AG04450 (cell line): Measurements from ENCODE around the gene EPHX1. TPM values are rescaled to one million over a fixed set of nuclear protein-coding genes. Genes with fewer than 3 reads are reported as not detected.

Experiments
- CTCF ChIA-PET: fragments of 300-600, 350-600 bp; formaldehyde crosslinking; extraction: SDS; loops from one replicate; lab custom pipeline; 2022; ENCODE audit warnings: antibody characterized with exemption, inconsistent platforms; lab: Charles Lee
- POLR2A ChIA-PET: fragments of 350-600 bp; formaldehyde crosslinking; extraction: SDS; loops from one replicate; lab custom pipeline; 2021; ENCODE audit warnings: antibody characterized with exemption, inconsistent platforms; lab: Yijun Ruan, JAX
- DNase-seq: peaks from one replicate; pipeline ENCODE4 v3.0.0-alpha.2; 2011; ENCODE audit warnings: low read depth, low spot score
- H3K27ac ChIP-seq: one replicate; pipeline ENCODE4 v1.5.1; 2012; ENCODE audit warnings: low read depth, low read length, control low read depth
- H3K27me3 ChIP-seq: one replicate; pipeline ENCODE4 v1.6.0; 2012; ENCODE audit warnings: low read length; ENCODE audit not compliant: control insufficient read depth, insufficient read depth
- H3K4me3 ChIP-seq: 2 replicates; pipeline ENCODE4 v1.5.1; 2011; ENCODE audit warnings: mild to moderate bottlenecking, low read depth, low read length, control low read depth
- H3K9me3 ChIP-seq: 2 replicates; pipeline ENCODE4 v1.5.1; 2012; ENCODE audit warnings: low read length; ENCODE audit not compliant: control insufficient read depth, insufficient read depth
- polyA plus RNA-seq: library from polyadenylated mRNA; depleted of rRNA; stranded (reverse); fragments of >200 nt; gene quantifications from 2 replicates; pipeline ENCODE4 v1.2.3, GENCODE V29; 2011
- TF ChIP-seq, protein P1 (sequence below): IDR thresholded peaks from 2 replicates; pipeline ENCODE4 v1.5.1; 2011; ENCODE audit warnings: low read depth, low read length, control low read depth, inconsistent platforms

Gene EPHX1
- polyA plus RNA-seq, 1 experiment = 41.3 TPM

DNA sequence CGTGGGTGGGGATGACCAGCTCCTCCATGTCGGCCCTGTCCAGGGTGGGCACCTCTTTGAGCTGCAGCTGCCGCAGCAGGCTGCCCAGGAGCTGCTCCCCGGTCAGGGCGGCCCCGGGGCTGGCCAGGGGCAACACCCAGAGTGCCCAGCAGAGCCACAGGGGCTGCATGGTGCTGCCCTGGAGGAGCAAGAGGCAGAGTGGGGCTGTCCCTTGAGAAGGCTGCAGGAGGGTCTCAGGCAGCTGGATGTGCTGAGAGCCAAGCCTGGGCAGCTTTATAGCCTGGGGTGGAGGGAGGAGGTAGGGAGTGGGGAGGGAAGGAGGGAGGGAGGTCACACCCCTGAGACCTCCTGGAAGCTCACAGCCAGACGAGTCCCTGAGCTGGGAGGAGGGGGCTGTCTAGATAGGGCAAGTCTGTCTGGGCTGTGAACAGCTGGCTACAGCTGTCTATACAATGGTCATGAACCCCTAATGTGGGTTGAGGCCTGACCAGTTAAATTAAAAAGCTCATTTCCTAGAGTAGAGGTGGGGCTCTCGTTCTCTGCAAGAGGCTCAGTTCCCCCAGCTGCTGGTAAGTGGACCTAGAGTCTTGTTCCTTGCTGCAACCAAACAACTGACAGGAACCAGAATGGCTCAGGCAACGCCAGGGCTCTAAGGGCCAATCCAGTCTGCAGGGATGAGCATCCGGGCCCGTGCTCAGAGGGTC is 79.1 kb downstream of the EPHX1 start, which contains the start of gene LEFTY1:
Gene LEFTY1, minus strand, starts transcription at position 249 of the 704 bp plus-strand sequence. Its CDS starts 80 bp downstream, at position 169.
- ChIA-PET CTCF (interaction anchor here (0.8 to 1.5 kb wide), 5 partner anchors 22 to 414 kb away, joined by 3 to 6 read pairs (median 3); no protein-coding TSS in a partner anchor), POLR2A (interaction anchor here (0.6 kb wide), 1 partner anchor 290 kb away, joined by 5 read pairs; no protein-coding TSS in a partner anchor)
- no peak within 1 kb of the TSS for H3K27ac ChIP-seq
- H3K27me3 ChIP-seq = no peaks in the 10 kb centered on the region
- H3K9me3 ChIP-seq = no peaks in the 10 kb centered on the region; the same call in 1 of the 2 replicates
- no peak for DNase-seq
- H3K4me3 ChIP-seq = no peak within 1 kb of the TSS
- TF ChIP-seq, protein P1, sequence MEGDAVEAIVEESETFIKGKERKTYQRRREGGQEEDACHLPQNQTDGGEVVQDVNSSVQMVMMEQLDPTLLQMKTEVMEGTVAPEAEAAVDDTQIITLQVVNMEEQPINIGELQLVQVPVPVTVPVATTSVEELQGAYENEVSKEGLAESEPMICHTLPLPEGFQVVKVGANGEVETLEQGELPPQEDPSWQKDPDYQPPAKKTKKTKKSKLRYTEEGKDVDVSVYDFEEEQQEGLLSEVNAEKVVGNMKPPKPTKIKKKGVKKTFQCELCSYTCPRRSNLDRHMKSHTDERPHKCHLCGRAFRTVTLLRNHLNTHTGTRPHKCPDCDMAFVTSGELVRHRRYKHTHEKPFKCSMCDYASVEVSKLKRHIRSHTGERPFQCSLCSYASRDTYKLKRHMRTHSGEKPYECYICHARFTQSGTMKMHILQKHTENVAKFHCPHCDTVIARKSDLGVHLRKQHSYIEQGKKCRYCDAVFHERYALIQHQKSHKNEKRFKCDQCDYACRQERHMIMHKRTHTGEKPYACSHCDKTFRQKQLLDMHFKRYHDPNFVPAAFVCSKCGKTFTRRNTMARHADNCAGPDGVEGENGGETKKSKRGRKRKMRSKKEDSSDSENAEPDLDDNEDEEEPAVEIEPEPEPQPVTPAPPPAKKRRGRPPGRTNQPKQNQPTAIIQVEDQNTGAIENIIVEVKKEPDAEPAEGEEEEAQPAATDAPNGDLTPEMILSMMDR = no peak

DNA sequence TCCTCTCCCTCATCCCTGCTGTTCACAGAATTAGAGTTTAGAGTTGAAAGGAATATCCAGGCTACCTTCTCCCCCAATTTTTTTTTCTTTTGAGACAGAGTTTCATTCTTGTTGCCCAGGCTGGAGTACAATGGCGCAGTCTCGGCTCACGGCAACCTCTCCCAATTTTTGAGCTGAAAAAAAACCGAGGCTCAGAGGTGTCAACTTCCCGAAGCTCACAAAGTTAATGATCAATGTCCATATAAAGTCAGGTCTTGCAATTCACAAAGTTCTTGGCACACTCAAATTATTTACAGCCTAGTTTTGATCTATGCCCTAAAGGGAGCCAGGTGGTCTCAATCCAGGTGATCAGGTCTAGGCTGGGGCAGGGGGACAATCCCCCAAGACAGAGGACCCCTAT is 79.8 kb downstream of the EPHX1 start:
- no peak overlapping the region for H3K4me3 ChIP-seq
- TF ChIP-seq, protein P1 = no peak
- H3K27me3 ChIP-seq = no peaks in the 10 kb centered on the region
- DNase-seq = no peak
- no peak overlapping the region for H3K27ac ChIP-seq
- CTCF ChIA-PET = interaction anchor here (0.8 to 1.5 kb wide), 4 partner anchors 21 to 415 kb away, joined by 3 to 6 read pairs (median 4); no protein-coding TSS in a partner anchor
- no peaks in the 10 kb centered on the region; the same call in 1 of the 2 replicates for H3K9me3 ChIP-seq
- POLR2A ChIA-PET = no interaction called here

DNA sequence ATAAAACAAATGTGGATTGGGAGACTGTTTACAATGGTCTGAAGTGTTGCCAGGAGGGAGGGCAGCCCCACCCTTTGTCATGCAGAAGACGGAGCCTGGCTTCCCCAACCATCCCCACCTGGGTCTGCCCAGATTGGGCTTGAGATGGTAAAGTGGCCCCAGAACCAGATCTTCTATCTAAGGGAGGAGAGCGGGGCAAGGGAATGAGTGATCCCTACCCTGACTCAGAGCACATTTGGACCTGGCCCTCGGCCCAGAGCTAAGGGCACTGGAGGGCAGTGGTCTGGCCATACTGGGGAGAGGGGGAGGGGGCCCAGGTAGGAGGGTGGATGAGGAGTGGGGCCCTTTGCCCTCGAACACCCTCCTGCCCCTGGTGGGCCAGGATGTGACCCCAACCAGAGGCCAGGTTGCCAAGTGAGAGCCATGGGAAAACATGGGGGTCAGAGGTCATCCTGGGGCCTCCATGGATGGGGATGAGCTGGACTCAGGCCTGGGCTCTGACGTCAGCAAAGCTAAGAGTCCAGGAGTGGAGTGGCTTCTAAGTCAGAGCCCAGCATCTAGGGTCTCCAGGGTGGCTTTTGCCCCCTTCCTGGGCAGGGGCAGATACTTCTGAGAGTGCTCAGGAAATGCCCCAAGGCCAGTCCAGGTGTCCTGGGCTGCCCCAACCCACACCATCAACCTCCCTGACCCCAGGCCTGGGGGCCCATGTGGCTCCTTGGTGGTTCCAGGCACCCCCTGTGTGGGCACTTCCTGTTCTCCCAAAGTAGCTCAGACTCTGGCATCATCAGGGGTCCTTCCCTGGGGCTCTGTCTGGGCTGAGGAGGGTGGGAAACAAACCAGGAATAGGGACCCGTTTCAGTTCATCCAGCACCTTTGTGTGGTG is 80.7 kb downstream of the EPHX1 start:
- Histone ChIP-seq H3K27ac (no peak overlapping the region), H3K4me3 (no peak overlapping the region), H3K27me3 (no peaks in the 10 kb centered on the region), H3K9me3 (no peaks in the 10 kb centered on the region; the same call in 1 of the 2 replicates)
- no peak for DNase-seq
- POLR2A ChIA-PET = no interaction called here
- TF ChIP-seq, protein P1 = no peak
- CTCF ChIA-PET = interaction anchor here (1.5 kb wide), 1 partner anchor 21 kb away, joined by 6 read pairs; no protein-coding TSS in a partner anchor

DNA sequence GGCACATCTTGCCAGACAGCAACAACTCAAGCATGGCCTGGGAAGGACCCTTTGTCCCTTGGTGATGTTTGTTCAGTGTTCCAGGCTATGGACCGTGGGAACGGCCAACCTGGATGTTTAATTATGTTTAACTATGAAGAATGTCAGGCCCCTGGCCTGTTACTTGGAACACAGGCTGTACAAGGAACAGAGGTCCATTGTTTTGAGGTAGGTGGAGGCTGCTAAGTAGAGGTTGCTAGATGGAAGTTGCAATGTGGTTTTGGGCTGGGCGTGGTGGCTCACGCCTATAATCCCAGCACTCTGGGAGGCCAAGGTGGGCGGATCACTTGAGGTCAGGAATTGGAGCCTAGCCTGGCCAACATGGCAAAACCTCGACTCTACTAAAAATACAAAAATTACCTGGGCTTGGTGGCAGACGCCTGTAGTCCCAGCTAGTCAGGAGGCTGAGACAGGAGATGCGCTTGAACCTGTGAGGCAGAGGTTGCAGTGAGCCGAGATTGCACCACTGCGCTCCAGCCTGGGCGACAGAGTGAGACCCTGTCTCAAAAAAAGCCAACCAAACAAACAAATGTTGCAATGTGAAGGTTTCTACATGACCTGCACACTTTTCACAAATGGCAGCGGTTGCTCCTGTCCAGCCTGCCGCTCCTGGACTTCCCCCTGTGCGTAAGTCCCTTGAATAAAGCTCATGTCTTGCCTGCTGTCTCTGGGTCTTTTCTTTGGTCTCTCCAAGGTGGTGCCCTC is 81.5 kb downstream of the EPHX1 start:
- TF ChIP-seq, protein P1 = no peak
- Histone ChIP-seq H3K27me3 (no peaks in the 10 kb centered on the region), H3K9me3 (no peaks in the 10 kb centered on the region; the same call in 1 of the 2 replicates), H3K4me3 (no peak overlapping the region), H3K27ac (no peak overlapping the region)
- DNase-seq = no peak
- ChIA-PET POLR2A (no interaction called here), CTCF (interaction anchor here (2.0 kb wide), 1 partner anchor 20 kb away, joined by 7 read pairs; no protein-coding TSS in a partner anchor)
